T-helper 22 cell (primary cell): ENCODE data around the gene SYDE2.
"Not testable (repeated sequence)": the region's sequence is repeated elsewhere in the genome, so short reads cannot be mapped to it uniquely, and the experiment has no call there.

Source experiments
- DNase-seq: peaks from one replicate; pipeline ENCODE4 v3.0.0-alpha.2; 2020; ENCODE audit warnings: low read depth

SYDE2 gene

DNA sequence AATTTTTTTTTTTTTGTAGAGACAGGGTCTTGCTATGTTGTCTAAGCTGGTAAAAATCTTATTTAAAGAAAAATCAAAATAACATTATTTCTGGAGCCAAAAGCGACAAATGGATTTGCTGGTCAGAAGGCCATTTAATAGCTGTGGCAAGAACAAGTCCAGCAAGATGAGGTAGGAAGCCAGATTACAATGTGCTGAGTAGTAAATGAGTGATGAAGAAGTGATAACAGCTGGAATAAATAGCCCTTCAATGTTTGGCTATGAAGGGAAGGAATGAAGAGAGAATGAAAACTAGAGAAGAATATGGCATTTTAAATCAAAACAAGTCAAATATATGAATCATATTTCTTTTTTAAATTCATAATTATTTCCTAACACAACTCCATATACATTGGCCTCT is 34.5 kb downstream of the SYDE2 start:
- no peak for DNase-seq

DNA sequence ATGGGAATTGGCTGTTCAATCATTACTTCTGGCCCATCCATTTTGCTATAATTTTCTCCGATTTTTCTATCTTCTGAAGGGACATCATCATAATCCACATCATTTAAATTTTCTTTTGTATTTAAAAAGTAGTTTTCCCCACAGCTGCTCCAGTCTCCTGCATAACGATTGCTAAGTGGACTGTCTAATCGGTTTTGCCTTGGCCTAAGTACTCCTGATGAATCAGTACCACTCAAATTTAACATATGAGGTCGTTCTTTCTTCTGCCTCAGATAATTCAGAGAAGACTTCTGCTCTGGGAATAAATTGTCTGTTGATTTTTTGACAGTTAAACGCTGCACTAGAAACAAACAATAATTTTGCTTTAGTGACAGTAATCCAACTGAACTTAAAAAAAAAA is 41.9 kb downstream of the SYDE2 start:
- DNase-seq, result no peak

DNA sequence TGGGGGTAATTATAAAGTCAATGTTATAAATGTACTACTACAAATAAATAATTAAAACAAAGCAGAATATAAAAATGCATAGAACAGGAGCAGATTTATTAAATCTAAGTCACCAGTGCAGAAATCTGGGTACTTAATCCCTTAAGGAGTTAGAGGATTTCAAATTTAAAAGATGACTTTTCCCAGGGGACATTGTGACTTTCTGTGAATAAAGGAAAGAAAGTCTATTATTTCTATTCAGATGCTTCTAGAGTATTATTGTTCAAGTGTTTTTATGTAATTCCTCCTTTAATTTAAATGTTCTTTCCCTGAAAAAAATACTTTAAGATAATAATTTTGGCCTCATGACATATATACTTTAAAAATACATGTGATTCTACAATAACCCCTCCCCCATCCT is 43.4 kb downstream of the SYDE2 start:
- DNase-seq, result no peak

DNA sequence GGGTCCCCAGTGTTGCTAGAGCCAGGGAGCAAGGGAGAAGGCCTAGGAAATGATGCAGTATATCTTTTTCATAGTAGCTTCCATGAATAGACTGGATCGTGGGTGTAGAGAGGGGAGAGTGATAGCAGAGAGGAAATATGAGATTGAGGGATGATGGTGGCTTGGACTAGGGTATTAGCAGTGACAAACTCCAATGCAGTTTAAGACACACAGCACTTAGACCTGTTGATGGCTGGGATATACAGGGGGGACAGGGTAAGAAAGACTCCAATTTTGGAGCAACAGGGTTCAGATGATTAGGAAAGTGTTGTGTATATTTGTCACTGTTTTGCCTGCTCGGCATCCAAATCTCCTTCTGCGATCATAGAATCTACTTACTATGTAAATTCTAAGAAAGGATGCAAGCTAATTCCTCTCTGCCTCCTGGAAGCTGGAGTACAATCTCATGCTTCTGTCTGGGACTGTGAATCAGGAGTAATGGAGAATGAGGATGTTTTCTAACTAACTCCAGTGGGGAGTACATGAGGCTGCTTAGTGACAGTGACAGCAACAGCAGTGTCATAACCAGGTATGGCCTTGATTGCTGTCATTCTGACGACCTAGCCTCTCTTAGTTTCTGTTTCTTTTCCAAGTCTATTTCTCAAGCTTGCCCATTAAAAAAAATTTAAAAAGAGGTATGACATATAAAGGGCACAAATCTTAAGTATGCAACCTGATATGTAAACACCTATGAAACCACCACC is 47.5 kb downstream of the SYDE2 start:
- DNase-seq, result no peak

DNA sequence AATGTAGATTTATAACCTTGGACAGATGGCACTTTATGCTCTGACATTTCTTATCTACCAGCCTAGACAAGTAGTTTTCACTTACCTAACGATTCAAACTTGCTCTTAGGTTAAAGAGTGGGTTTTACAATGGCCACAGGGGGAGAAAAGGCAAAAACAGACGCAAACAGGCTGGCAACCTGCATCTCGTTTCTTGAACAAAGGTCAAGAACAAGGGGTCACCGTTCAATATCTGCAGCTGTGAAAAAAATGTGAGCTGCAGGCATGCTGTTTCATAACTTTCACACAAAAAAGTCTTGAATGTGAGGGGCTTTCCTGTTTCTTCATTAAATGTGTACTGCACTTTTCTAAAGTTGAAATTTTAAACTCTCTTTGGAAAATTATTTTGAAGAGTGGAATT is 49.4 kb downstream of the SYDE2 start:
- DNase-seq, result no peak

DNA sequence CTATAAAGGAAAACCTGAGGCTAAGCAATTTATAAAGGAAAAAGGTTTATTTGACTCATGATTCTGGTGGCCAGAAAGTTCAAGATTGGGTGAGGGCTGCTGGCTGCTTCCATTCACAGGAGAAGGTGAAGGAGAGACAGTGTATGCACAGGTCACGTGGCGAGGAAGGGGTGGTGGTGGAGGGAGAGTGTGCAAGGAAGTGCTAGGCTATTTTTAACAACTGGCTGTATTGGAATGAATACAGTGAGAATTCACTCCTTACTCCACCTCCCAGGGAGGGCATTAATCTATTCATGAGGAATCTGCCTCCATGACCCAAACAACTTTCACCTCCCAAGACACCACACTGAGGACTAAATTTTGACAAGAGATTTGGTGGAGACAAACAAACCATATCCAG is 51.0 kb downstream of the SYDE2 start:
- DNase-seq, result no peak

DNA sequence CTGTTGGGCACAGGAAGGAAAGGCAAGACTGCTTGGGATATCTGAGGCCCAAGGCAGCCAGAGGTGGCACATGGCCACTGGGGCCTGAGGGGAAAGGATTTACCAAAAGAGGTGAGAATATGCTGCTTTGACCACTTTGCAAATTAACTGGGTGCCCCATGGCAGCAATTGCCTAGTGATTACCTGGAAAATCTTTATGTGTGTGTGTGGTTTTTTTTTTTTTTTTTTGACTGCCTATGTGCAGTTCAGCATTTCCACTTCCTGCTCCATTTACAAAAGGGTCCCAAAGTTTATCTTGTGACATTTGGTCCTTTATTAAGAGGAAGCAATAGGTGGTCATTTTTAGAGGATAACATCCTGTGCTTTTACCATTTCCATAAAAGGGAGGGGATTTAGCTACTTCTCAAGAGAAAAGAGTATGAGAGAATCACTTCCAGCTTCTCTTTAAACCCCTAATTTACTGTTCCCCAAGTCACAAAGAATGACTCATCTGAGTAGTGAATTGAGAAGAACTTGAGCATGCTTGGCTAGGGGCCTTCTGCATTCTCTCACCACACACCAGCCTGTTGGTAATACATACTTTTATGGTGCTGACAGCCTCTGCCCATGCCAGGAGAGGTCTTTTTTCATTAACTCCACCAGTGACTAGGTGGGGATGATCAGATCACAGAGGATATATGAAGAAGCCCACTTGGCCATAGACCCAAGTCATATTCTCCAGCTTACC is 52.1 kb downstream of the SYDE2 start:
- DNase-seq, result no peak

DNA sequence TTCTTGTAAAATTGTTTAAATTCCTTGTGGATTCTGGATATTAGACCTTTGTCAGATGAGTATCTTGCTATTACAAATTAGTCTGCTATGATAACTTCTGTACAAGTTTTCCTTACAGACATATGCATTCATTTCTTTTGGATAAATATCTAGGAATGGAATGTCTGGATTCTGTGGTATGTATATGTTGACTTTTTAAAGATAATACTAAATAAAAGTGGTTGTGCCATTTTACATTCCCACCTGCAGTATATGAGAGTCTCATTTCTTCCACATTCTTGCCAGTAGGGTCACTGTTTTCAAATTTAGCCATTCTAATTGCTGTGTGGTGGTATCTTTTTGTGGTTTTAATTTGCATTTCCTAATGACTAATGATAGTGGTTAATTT is 53.9 kb downstream of the SYDE2 start:
- no peak for DNase-seq

DNA sequence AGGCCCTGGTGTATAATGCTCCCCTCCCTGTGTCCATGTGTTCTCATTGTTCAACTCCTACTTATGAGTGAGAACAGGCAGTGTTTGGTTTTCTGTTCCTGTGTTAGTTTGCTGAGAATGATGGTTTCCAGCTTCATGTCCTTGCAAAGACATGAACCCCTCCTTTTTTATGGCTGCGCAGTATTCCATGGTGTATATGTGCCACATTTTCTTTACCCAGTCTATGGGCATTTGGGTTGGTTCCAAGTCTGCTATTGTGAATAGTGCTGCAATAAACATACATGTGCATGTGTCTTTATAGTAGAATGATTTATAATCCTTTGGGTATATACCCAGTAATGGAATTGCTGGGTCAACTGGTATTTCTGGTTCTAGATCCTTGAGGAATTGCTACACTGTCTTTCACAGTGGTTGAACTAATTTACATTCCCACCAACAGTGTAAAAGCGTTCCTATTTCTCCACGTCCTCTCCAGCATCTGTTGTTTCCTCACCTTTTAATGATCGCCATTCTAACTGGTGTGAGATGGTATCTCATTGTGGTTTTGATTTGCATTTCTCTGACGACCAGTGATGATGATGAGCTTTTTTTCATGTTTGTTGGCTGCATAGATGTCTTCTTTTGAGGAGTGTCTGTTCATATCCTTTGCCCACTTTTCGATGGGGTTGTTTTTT is 54.4 kb downstream of the SYDE2 start:
- DNase-seq, result not testable (repeated sequence)

DNA sequence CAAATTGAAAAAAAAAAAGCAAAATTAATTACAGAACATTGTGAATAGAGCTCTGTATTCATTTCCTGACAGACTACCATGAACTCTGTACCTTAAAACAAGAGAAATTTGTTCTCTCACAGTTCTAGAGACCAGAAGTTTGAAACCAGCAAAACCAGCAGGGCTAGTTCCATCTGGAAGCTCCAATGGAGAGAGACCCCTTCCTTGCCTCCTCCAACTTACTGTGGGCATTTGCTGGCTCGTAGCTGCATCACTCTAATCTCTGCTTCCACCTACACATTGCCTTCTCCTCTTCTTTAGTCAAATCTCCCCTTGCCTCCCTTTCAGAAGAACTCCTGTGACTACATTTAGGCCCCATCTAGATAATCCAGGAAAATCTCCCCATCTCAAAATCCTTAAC is 56.5 kb downstream of the SYDE2 start:
- DNase-seq, result no peak

DNA sequence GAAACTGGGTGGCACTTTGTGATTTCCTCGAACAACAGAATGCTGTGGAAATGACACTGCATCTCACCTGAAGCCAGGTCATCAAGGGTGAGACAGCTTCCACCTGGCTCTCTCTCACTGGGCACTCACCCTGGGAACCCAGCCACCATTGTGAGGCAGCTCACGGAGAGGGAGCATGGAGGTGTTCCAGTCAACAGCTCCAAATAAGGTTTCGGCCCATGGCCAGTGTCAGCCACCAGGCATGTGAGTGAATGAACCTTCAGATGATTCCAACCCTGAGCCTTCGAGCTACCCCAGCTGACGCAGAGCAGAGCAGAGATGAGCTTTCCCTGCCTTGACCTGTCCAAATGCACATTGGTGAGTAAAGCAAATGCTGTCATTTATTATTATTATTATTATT is 58.1 kb downstream of the SYDE2 start:
- no peak for DNase-seq

DNA sequence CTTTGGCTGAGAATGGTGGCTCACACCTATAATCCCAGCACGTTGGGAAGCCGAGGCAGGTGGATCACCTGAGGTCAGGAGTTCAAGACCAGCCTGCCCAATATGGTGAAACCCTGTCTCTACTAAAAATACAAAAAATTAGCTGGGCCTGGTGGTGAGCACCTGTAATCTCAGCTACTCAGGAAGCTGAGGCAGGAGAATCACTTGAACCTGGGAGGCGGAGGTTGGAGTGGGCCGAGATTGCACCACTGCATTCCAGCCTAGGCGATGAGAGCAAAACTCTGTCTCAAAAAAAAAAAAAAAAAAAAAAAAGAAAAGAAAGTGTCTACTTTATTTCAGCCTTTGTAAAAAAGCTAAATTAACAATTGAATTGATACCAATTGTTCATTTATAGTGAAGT is 62.4 kb downstream of the SYDE2 start:
- not testable (repeated sequence) for DNase-seq

DNA sequence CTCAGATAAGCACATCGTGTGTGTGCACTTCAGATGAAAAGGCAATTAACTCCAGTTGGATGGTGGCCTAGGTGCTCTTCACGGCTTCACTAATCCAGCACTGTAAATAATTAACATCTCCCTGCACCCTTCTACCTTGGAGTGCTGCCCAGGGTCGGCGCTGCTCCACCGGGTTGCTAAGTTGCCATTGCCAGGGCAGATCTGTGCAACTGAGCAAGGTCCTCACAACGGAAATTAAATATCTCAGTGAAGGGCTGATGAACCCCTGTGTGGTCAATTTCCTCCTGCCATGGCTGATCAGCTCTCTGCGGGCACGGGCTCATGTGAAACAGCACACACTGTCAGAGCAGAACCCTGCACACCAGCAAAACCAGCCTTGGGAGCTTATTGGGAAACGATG is 63.2 kb downstream of the SYDE2 start:
- no peak for DNase-seq

DNA sequence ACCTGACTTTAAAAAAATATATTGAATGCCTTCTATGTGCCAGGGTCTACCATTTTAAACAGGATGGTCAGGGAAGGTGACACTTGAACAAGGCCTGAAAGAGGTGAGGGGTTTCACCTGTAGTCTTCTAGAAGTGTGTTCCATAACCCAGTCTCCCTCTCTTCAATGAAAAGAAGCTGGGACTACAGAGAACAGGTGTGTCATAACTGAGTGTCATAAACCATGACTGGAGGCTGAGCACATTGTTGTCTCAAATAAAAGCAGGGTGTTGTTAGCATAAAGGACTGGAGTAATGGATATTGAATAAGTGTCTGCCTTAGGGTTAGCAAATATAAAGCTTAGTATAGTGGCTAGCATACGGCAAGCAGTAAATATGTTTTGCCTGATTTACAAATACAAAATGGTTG is 65.4 kb downstream of the SYDE2 start:
- DNase-seq, result no peak

DNA sequence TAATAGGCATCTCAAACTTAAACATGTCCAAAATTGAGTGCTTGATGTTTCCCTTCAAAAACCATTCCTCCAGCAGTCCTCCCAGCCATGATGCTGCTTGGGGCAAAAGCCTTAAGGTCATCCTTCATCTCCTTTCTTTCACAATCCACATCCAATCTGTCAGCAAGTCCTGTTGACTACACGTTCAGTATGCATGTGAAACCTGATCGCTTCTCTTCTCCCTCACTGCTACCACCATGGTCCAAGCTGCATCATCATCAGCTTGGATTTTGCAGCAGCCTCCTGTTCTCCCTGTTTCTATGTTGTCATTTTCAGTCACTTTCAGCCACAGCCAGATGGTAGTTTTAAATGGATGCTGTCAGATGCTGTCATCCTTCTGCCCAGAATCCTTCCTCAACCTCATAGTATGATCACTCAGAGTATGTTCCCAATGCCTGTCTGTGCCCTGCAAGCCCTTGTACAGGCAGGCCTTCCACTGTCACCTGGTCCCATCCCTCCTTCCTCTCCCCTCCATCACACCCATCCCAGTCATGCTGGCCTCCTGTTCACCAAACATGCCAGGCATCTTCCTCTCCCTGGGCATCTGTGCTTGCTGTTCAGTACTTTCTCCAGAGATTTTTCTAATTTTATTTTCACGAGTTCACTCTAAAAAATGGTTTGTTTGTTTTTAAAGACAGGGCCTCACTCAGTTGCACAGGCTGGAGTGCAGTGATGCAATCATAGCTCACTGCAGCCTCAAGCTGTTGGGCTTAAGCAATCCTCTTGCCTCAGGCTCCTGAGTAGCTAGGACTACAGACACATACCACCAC is 66.0 kb downstream of the SYDE2 start:
- no peak for DNase-seq

DNA sequence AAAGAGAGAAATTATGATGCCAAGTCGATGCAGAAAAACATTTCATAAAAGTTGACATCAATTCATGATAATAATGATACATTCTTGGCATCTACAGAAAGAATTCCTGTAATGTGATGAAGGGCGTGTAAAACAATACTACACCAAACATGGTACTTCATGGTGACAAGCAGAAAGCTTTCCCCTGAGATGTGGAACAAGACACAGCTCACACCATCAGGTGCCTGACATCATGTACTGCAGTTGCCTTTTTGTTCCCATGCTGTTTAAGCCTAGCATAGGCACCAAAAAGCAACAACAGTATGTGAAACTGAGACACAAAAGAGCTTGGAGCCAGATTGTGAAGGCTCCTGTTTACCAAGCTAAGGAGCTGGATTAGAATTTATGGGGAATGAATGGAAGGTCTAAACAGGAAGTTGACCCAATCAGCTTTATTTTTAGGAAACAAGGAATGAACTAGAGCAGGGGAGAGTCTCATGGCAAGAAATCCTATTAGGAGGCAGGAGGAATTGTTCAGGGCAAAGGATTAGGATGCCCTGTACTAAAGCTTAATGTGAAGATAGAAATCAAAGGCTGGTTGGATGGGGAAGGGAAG is 67.2 kb downstream of the SYDE2 start:
- DNase-seq, result no peak

DNA sequence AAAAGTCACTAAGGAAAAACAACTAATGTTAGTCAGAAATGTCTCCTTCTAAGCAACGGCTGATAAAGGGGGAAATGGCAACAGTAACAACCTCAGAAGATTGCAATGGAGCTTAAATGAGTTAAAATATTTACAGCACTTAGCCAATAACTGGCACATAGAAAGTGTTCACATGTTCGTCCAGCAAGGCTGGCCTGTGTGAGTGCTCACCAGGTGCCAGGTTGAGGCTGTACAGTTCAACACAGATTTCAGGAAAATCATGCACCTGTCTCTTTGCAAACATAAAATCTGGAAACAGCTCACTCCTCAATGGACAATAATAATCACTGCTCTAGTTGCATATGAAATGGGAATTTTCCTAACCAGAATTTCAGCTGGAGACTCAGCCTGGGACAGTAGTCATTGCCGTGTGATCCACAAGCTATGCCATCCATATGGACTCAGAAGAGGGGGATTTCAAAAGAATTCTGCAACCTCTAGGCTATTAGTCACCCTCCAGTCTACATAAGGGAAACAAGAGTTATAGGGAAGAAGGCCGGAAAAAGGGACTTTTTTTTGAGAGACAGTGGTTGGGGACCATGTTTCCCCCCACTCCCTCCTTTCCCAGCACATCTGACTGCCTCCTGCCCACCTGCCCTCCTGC is 68.6 kb downstream of the SYDE2 start:
- no peak for DNase-seq

DNA sequence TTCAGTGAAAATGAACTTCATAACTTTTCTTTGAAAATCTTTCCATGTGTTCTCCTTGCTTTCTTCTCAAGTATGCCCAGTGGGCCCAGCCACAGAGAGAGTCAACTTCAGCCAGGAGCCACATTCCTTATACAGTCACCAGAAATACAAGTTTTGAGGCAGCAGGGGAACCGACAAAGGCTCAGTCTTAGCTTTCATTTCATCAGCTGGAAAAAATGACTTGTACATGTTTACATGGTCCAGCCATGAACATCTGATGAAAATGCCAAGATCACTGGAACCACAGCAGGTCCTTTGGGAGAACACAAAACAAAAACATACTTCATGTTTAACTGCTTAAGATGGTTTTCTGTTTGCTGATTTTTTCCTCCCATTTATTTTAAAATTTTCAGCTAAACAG is 72.5 kb downstream of the SYDE2 start:
- no peak for DNase-seq

DNA sequence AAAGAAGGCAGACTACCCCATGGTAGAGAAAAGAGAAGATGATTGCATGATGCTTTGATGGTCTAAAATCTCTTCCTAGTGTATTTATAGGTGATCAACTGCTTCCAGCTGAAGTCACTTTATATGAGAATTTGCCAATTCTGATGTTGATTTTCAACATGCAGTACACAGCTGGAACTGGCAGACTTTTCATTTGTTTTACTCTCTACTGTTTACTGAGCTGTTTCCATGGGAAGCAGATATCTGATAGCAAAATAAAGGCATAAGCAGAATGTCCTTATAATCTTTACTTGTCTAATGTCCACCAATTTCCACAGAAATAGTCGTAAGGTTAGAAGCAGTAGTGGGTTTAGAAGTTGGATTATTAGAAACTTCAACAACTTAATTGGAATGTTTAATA is 74.9 kb downstream of the SYDE2 start:
- no peak for DNase-seq

DNA sequence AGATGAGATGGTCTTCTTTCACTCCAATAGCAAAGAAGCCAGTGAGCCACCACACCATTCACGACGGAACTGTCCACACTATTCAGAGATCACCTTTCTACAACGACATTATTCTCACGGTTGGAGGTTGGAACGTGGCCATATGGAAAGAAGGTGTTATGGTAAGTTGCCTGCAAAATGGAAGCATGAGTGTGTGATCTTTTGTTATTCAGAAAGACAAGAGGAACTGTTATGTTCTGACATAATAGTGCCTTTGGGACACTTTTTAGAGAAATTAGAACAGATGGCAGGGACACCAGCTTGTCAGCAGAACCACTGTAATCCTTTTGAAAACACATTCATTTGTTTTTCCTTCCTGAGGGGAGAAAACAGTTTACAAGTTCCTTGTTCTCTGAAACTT is 76.7 kb downstream of the SYDE2 start:
- no peak for DNase-seq

DNA sequence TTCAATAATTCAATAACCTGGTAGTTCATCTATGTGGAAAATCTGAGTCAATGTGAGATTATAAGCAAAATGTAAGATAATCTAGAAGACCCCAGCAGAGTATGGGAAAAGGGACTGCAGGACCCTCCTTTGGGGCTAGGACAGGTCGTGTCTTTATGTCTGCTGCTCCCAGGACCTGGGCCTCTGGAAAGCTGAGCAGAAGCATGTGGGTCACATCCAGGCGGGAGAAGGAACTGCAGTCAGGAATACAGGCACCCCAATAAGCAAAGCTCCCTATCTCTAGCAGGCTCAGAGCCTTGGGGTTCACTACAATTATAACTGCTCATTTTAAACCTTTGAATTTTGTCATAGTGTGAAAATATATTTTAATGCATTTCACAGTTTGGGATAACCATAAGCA is 78.6 kb downstream of the SYDE2 start:
- DNase-seq, result no peak

DNA sequence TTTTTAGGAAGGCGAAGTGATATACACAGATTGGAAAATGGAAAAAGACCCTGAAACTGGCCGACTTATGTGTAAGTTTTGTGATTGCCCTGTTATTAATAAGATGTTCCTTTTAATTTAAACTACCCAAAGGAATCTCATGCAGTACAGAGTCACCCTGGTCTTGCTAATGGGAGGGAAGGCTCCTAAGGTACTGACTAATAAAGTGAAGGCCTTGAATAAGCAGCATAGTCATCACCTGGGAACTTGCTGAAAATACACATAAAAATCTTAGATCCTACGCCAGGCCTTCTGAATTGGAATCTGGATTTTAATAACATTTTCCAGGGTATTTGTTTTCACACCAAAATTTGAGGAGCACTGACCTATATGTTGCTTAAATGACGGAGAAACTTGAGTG is 79.1 kb downstream of the SYDE2 start:
- no peak for DNase-seq
